ENCODE results near the gene MTTP.

MTTP gene

DNA sequence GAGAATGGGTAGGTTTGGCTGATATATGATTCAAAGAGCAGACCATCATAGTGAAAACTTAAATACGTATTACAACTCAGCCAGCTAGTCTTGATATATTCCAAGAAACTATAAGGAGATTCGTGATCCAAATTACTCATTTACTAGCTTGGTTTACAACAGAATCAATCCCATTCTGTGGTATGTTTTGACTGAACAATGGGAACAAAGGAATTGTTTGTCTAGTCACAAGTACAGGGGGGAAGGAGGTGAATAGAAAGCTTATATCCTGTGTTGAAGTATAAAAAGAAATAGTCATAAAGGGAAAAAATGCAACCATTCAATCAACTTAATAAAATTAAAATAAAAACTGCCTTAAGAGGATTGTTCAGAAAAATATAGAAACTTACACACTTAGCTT lies 66.1 kb downstream of the MTTP start:
- in situ Hi-C loops (cut with MboI; ENCODE audit: low sequenced_read_pairs, unreplicated experiment), result no loop called here
- no peak for DNase-seq (ENCODE audit: low spot score)
- TF ChIP-seq, protein P1, sequence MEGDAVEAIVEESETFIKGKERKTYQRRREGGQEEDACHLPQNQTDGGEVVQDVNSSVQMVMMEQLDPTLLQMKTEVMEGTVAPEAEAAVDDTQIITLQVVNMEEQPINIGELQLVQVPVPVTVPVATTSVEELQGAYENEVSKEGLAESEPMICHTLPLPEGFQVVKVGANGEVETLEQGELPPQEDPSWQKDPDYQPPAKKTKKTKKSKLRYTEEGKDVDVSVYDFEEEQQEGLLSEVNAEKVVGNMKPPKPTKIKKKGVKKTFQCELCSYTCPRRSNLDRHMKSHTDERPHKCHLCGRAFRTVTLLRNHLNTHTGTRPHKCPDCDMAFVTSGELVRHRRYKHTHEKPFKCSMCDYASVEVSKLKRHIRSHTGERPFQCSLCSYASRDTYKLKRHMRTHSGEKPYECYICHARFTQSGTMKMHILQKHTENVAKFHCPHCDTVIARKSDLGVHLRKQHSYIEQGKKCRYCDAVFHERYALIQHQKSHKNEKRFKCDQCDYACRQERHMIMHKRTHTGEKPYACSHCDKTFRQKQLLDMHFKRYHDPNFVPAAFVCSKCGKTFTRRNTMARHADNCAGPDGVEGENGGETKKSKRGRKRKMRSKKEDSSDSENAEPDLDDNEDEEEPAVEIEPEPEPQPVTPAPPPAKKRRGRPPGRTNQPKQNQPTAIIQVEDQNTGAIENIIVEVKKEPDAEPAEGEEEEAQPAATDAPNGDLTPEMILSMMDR (IDR thresholded peaks at IDR 0.05; ENCODE audit: borderline replicate concordance, control extremely low read depth, extremely low read depth, insufficient read depth, missing control alignments), result no peak

DNA sequence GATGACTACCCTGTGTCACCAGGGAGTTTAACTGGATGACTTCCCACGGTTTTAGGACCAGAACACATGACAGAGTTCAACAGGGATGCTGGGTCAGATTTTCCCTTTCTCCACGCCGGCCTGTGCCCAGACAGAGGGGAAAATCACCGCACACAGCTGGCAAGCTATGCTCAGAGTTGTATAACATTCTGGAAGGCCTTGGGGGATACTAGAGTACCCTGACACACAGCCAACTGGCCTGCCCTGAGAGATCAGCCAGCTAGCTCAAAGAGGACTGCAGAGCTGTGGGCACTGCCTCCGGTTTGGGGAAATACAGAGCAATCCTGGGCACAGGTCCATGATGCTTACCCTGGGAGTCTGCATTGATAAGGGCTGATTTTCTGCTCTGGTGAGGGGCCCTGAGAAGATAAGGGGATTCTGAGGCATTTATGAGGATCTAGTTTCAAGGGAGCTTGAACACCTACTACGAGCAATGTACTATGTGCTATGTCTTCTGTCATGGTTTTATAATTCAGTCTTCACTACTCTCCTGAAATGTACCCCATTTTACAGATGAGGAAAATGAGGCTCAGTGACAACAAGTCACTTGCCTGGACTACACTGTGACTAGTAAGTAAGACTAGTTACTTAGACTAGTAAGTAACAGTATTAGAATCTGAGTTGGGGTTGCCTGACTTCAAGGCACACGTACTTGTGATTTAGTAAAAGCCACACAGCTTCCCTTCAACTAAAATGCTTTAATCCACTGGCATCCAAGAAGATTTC lies 68.3 kb downstream of the MTTP start:
- DNase-seq (ENCODE audit: low spot score), result no peak
- TF ChIP-seq, protein P1 (IDR thresholded peaks at IDR 0.05; ENCODE audit: borderline replicate concordance, control extremely low read depth, extremely low read depth, insufficient read depth, missing control alignments), result no peak
- in situ Hi-C loops (cut with MboI; ENCODE audit: low sequenced_read_pairs, unreplicated experiment), result no loop called here

DNA sequence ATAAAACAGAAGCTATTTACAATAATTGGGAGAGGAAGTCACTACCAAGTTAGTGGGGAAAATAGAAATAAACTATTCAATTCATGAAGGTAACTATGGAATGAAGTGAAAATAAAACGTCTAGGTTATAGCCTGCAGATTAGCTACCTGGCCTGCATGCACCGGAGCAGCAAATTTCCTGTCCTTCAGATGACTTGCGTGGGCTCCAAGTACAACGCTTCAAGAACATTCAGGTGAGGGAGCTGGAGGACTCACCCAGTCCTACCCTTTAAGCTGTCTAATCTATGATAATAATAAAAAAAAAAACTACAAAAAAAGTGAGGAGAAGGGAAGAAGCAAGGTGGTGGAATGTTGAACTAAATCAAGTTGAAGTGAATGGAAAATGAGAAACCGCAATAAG lies 69.8 kb downstream of the MTTP start:
- TF ChIP-seq, protein P1 (IDR thresholded peaks at IDR 0.05; ENCODE audit: borderline replicate concordance, control extremely low read depth, extremely low read depth, insufficient read depth, missing control alignments), result no peak

DNA sequence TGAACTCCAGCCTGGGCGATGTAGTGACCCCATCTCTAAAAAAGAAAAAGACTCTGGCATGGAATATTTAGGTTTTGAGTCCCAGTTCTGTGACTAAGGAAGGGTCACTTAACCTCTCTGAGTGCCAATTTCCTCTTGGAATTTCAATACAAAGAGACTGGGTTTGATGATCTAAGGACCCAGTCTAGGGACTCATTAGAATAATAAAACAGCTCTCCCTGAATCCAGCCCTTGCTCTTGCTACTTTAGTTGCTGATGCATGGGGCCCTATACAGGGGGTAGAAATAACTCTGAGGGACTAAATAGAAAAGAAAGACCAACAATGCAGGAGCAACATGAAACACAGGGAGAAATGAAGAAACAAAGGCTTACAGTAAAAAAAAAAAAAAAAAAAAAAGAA lies 70.4 kb downstream of the MTTP start:
- in situ Hi-C loops (cut with MboI; ENCODE audit: low sequenced_read_pairs, unreplicated experiment), result no loop called here
- TF ChIP-seq, protein P1 (IDR thresholded peaks at IDR 0.05; ENCODE audit: borderline replicate concordance, control extremely low read depth, extremely low read depth, insufficient read depth, missing control alignments), result no peak
- DNase-seq (ENCODE audit: low spot score), result no peak

More for the DNA sequence above, 69.8 kb downstream of the MTTP start:
- DNase-seq (ENCODE audit: low spot score), result no peak
- in situ Hi-C loops (cut with MboI; ENCODE audit: low sequenced_read_pairs, unreplicated experiment), result no loop called here

DNA sequence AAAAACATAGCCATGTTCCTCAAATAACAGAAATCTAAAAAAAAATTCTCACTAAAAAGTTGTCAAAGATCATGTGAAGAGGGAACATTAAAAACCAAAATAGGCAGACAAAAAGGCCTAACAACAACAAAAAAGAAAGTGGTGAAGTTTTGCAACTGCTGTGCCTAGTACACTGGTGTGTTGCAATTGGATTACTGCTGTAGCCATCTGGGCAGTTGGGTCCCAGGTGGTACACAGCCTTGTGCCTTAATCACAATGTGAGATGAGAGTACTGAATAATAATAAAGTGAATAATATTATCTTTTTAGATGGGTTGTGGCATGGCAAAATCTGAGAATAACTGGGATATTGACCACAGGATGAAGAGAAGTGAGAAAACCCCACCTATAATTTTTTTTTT lies 71.0 kb downstream of the MTTP start:
- TF ChIP-seq, protein P1 (IDR thresholded peaks at IDR 0.05; ENCODE audit: borderline replicate concordance, control extremely low read depth, extremely low read depth, insufficient read depth, missing control alignments), result no peak
- no peak for DNase-seq (ENCODE audit: low spot score)
- in situ Hi-C loops (cut with MboI; ENCODE audit: low sequenced_read_pairs, unreplicated experiment), result no loop called here

DNA sequence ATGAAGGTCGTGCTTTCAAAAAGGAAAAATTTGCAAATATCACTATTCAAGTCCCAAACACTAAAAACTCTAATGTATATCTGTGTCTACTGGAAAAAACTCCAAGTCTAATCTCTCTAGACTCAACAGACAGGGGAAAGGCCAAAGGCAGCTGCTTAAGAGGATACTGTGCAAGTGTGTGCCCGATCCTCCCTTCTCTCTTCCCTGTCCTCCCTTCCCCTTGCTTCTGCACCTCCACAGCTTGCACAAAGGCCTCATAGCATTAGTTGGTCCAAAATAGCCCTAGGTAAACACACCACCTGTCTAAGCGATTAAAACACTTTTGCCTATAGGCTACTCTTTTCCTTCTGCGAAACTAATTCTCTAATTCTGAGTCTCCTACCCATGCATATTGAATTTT lies 72.4 kb downstream of the MTTP start:
- TF ChIP-seq, protein P1 (IDR thresholded peaks at IDR 0.05; ENCODE audit: borderline replicate concordance, control extremely low read depth, extremely low read depth, insufficient read depth, missing control alignments), result no peak
- in situ Hi-C loops (cut with MboI; ENCODE audit: low sequenced_read_pairs, unreplicated experiment), result no loop called here
- no peak for DNase-seq (ENCODE audit: low spot score)
